ENCODE measurements around the gene MGAT3. TPM values are rescaled to one million over a fixed set of nuclear protein-coding genes. Genes with fewer than 3 reads are reported as not detected.

MGAT3 gene
- total and polyA plus RNA-seq, 2 of the 13 experiments (the other 11 are each of a cell fraction or from before 2014, with no cell fraction given), result 0.11 to 0.15 TPM

DNA sequence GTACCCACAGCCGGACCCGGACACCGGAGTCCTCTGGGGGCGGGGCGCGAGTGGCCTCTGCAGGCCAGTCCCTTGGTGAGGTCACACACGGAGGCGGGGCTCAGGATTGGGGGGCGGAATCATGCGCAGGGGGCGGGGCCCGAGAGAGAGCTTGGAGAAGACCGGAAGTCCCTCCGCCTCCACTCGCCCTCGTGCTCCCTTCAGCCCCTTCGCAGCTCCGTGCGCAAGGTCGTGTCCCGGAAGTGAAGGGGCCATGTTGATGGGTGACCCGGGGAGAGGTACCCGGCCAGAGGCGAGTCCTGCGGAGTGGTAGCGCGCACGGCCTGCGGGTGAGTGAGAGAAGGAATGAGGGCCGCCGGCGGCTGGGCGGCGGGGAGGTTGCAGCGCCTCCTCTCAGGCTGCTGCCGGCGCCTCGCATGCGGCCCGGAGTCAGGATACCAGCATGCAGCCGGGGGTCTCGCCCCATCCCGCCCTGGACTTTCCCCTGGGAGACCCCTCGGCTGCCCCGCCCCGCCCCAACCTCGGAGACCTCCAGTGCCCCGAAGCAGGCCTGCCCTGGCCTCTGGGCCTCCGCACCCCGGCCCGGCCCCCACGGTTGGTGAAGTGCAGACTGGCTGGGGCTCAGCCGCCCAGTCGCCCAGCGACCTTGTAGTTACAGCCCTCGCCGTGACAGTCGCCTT, 45.4 kb downstream of the MGAT3 start, which contains the start of gene MIEF1 (continued):
- TF ChIP-seq, protein P1, sequence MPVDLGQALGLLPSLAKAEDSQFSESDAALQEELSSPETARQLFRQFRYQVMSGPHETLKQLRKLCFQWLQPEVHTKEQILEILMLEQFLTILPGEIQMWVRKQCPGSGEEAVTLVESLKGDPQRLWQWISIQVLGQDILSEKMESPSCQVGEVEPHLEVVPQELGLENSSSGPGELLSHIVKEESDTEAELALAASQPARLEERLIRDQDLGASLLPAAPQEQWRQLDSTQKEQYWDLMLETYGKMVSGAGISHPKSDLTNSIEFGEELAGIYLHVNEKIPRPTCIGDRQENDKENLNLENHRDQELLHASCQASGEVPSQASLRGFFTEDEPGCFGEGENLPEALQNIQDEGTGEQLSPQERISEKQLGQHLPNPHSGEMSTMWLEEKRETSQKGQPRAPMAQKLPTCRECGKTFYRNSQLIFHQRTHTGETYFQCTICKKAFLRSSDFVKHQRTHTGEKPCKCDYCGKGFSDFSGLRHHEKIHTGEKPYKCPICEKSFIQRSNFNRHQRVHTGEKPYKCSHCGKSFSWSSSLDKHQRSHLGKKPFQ (CRISPR knock-in tag; IDR thresholded peaks at IDR 0.05; ENCODE audit: insufficient replicate concordance), result no peak
- TF ChIP-seq, protein P2, sequence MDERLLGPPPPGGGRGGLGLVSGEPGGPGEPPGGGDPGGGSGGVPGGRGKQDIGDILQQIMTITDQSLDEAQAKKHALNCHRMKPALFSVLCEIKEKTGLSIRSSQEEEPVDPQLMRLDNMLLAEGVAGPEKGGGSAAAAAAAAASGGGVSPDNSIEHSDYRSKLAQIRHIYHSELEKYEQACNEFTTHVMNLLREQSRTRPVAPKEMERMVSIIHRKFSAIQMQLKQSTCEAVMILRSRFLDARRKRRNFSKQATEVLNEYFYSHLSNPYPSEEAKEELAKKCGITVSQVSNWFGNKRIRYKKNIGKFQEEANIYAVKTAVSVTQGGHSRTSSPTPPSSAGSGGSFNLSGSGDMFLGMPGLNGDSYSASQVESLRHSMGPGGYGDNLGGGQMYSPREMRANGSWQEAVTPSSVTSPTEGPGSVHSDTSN (CRISPR knock-in tag; IDR thresholded peaks at IDR 0.05), result no peak
- TF ChIP-seq MIER2 (CRISPR knock-in tag; IDR thresholded peaks at IDR 0.05) (no peak; the same call in 1 of the 2 replicates), ZNF24 (IDR thresholded peaks at IDR 0.05) (no peak), ZFY (CRISPR knock-in tag; IDR thresholded peaks at IDR 0.05) (peak; percentile 89), ZNF331 (CRISPR knock-in tag; IDR thresholded peaks at IDR 0.05) (peak; percentile 89), ZFX (CRISPR knock-in tag; IDR thresholded peaks at IDR 0.05; ENCODE audit: low read depth) (peak; percentile 93), CREM (IDR thresholded peaks at IDR 0.05) (peak; percentile 60; the same call in 1 of the 2 replicates), CREM (CRISPR knock-in tag; IDR thresholded peaks at IDR 0.05) (no peak), EP300 (IDR thresholded peaks at IDR 0.05; ENCODE audit: low read depth in 2 of 2, low read length in 2 of 2) (no peak), EP300 (CRISPR knock-in tag; IDR thresholded peaks at IDR 0.05; ENCODE audit: borderline replicate concordance) (peak; percentile 40; the same call in 1 of the 2 replicates), ZNF770 (CRISPR knock-in tag; IDR thresholded peaks at IDR 0.05) (no peak), ZNF343 (CRISPR knock-in tag; IDR thresholded peaks at IDR 0.05) (peak; percentile 69; the same call in 1 of the 2 replicates), NKX3-1 (CRISPR knock-in tag; IDR thresholded peaks at IDR 0.05) (peak; percentile 84; the same call in 1 of the 2 replicates), PRPF4 (IDR thresholded peaks at IDR 0.05; ENCODE audit: low read depth, low read length, poor library complexity, severe bottlenecking) (no peak), PLRG1 (conservative IDR thresholded peaks at IDR 0.05) (no peak)
- TF ChIP-seq, protein P3, sequence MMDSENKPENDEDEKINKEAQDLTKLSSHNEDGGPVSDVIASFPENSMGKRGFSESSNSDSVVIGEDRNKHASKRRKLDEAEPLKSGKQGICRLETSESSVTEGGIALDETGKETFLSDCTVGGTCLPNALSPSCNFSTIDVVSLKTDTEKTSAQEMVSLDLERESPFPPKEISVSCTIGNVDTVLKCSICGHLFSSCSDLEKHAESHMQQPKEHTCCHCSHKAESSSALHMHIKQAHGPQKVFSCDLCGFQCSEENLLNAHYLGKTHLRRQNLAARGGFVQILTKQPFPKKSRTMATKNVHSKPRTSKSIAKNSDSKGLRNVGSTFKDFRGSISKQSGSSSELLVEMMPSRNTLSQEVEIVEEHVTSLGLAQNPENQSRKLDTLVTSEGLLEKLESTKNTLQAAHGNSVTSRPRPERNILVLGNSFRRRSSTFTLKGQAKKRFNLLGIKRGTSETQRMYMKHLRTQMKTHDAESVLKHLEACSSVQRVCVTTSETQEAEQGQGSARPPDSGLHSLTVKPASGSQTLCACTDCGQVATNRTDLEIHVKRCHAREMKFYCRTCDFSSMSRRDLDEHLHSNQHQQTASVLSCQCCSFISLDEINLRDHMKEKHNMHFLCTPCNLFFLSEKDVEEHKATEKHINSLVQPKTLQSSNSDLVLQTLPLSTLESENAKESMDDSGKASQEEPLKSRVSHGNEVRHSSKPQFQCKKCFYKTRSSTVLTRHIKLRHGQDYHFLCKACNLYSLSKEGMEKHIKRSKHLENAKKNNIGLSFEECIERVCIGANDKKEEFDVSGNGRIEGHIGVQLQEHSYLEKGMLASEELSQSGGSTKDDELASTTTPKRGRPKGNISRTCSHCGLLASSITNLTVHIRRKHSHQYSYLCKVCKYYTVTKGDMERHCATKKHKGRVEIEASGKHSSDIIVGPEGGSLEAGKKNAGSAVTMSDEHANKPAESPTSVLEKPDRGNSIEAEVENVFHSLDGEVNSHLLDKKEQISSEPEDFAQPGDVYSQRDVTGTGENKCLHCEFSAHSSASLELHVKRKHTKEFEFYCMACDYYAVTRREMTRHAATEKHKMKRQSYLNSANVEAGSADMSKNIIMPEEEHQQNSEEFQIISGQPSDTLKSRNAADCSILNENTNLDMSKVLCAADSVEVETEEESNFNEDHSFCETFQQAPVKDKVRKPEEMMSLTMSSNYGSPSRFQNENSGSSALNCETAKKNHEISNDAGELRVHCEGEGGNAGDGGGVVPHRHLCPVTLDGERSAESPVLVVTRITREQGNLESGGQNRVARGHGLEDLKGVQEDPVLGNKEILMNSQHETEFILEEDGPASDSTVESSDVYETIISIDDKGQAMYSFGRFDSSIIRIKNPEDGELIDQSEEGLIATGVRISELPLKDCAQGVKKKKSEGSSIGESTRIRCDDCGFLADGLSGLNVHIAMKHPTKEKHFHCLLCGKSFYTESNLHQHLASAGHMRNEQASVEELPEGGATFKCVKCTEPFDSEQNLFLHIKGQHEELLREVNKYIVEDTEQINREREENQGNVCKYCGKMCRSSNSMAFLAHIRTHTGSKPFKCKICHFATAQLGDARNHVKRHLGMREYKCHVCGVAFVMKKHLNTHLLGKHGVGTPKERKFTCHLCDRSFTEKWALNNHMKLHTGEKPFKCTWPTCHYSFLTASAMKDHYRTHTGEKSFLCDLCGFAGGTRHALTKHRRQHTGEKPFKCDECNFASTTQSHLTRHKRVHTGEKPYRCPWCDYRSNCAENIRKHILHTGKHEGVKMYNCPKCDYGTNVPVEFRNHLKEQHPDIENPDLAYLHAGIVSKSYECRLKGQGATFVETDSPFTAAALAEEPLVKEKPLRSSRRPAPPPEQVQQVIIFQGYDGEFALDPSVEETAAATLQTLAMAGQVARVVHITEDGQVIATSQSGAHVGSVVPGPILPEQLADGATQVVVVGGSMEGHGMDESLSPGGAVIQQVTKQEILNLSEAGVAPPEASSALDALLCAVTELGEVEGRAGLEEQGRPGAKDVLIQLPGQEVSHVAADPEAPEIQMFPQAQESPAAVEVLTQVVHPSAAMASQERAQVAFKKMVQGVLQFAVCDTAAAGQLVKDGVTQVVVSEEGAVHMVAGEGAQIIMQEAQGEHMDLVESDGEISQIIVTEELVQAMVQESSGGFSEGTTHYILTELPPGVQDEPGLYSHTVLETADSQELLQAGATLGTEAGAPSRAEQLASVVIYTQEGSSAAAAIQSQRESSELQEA (CRISPR knock-in tag; IDR thresholded peaks at IDR 0.05; ENCODE audit: not compliant biosample characterization), result no peak
